A549 (cell line): Measurements from ENCODE around the gene PIGN. TPM values are rescaled to one million over a fixed set of nuclear protein-coding genes. Genes with fewer than 3 reads are reported as not detected.

Experiments
- ATAC-seq, 2 experiments: fragments of 200-7000 bp in 1 of 2; fragments of >200 bp in 1 of 2; cut with Nextera tagmentation in 1 of 2; cut with Tn5 transposase in 1 of 2; 3 replicates each; pipeline versions ENCODE4 v1.8.0 to v1.9.1; 2018 to 2020; ENCODE audit warnings: mild to moderate bottlenecking in 1 of 2, moderate library complexity in 1 of 2
- CTCF ChIA-PET: fragments of 300-600 bp; sonication (Branson Sonifier 250); formaldehyde crosslinking; extraction: SDS; loops from one replicate; lab custom pipeline; 2021; ENCODE audit warnings: antibody characterized with exemption, inconsistent platforms; lab: Yijun Ruan, JAX
- POLR2A ChIA-PET: fragments of 350-600 bp; formaldehyde crosslinking; extraction: SDS; loops from one replicate; lab custom pipeline; 2021; ENCODE audit warnings: antibody characterized with exemption, inconsistent platforms; lab: Yijun Ruan, JAX
- DNase-seq, 2 experiments: peaks; one replicate each; pipeline versions ENCODE4 v3.0.0 to v3.0.0-alpha.2; 2011 to 2016; ENCODE audit warnings: low read depth in 1 of 2, low spot score in 1 of 2
- FAIRE-seq: peaks from 2 replicates; lab custom pipeline; 2011; peaks lifted over from hg19 to GRCh38; lab: Jason Lieb, UNC
- H3K27ac ChIP-seq, 2 experiments: fragments of >200 bp; sonication (Bioruptor Twin); formaldehyde crosslinking; 3 replicates each; pipeline ENCODE4 v1.5.1; 2016 to 2017
- H3K4me1 ChIP-seq: fragments of >200 bp; sonication (Bioruptor Twin); formaldehyde crosslinking; 3 replicates; pipeline ENCODE4 v1.6.1; 2016
- H3K4me2 ChIP-seq: fragments of >200 bp; sonication (Bioruptor Twin); formaldehyde crosslinking; 3 replicates; pipeline ENCODE4 v1.6.1; 2016
- H3K4me3 ChIP-seq: fragments of >200 bp; sonication (Bioruptor Twin); formaldehyde crosslinking; 3 replicates; pipeline ENCODE4 v1.5.1; 2016
- H3K9me3 ChIP-seq: fragments of >200 bp; sonication (Bioruptor Twin); formaldehyde crosslinking; 3 replicates; pipeline ENCODE4 v1.6.1; 2016
- CBX2 ChIP-seq: fragments of 200-600 bp; sonication (generic); IDR thresholded peaks from 2 replicates; pipeline ENCODE4 v1.6.1; 2016; ENCODE audit warnings: low read depth, mild to moderate bottlenecking, borderline replicate concordance
- CBX8 ChIP-seq: fragments of 200-600 bp; sonication (generic); IDR thresholded peaks from 2 replicates; pipeline ENCODE4 v1.6.1; 2016
- CEBPB ChIP-seq, 2 experiments: fragments of >200 bp in 1 of 2; sonication (Bioruptor Twin) in 1 of 2; formaldehyde crosslinking in 1 of 2; IDR thresholded peaks; 2 replicates each; pipeline ENCODE4 v1.6.1; 2012 to 2016
- CHD4 ChIP-seq: fragments of 200-600 bp; sonication (generic); IDR thresholded peaks from 2 replicates; pipeline ENCODE4 v1.6.1; 2016; ENCODE audit warnings: antibody characterized with exemption, mild to moderate bottlenecking, borderline replicate concordance
- EHF ChIP-seq: fragments of 250-450 bp; sonication (Bioruptor Pico); IDR thresholded peaks from 2 replicates; pipeline ENCODE4 v1.5.0; 2020; ENCODE audit warnings: mild to moderate bottlenecking
- ESRRA ChIP-seq: fragments of 150-350 bp; IDR thresholded peaks from 2 replicates; pipeline ENCODE4 v1.6.1; 2014; ENCODE audit warnings: mild to moderate bottlenecking, low read length, borderline replicate concordance
- FOSB ChIP-seq: fragments of 250-450 bp; sonication (Bioruptor Pico); IDR thresholded peaks from 2 replicates; pipeline ENCODE4 v1.5.0; 2020; ENCODE audit warnings: mild to moderate bottlenecking, moderate library complexity
- FOSL2 ChIP-seq, 2 experiments: fragments of 450-650 bp in 1 of 2; fragments of >200 bp in 1 of 2; sonication (Bioruptor Twin) in 1 of 2; formaldehyde crosslinking; IDR thresholded peaks; 2 replicates each; pipeline versions ENCODE4 v1.5.0 to v1.6.1; 2016 to 2020; ENCODE audit warnings: mild to moderate bottlenecking in 1 of 2, moderate library complexity in 1 of 2
- FOXS1 ChIP-seq: fragments of 250-450 bp; sonication (Bioruptor Pico); IDR thresholded peaks from 2 replicates; pipeline ENCODE4 v1.5.0; 2020; ENCODE audit warnings: mild to moderate bottlenecking, moderate library complexity
- HMGXB4 ChIP-seq: fragments of 250-450 bp; sonication (Bioruptor Pico); IDR thresholded peaks from 2 replicates; pipeline ENCODE4 v1.5.0; 2021; ENCODE audit warnings: mild to moderate bottlenecking, moderate library complexity, borderline replicate concordance
- HOXA7 ChIP-seq: fragments of 250-450 bp; sonication (Bioruptor Pico); IDR thresholded peaks from 2 replicates; pipeline ENCODE4 v1.5.0; 2020; ENCODE audit warnings: mild to moderate bottlenecking, moderate library complexity
- HOXB5 ChIP-seq: fragments of 250-450 bp; sonication (Bioruptor Pico); IDR thresholded peaks from 2 replicates; pipeline ENCODE4 v1.5.0; 2020; ENCODE audit warnings: mild to moderate bottlenecking, moderate library complexity
- JUN ChIP-seq, 2 experiments: fragments of >200 bp; sonication (Bioruptor Twin); formaldehyde crosslinking; IDR thresholded peaks; 2 replicates in 1 of 2; 3 replicates in 1 of 2; pipeline ENCODE4 v1.6.1; 2016 to 2017
- PHF8 ChIP-seq: fragments of 200-600 bp; sonication (generic); IDR thresholded peaks from 2 replicates; pipeline ENCODE4 v1.6.1; 2016; ENCODE audit warnings: low read depth, mild to moderate bottlenecking, antibody characterized with exemption, moderate library complexity, borderline replicate concordance
- POLR2AphosphoS2 ChIP-seq: conservative IDR thresholded peaks from 2 replicates; pipeline ENCODE4 v1.6.1; 2012; ENCODE audit warnings: low read length, improper control_type of control experiment, inconsistent platforms
- REST ChIP-seq: fragments of 200-600 bp; sonication (generic); IDR thresholded peaks from 2 replicates; pipeline ENCODE4 v1.6.1; 2016; ENCODE audit warnings: antibody characterized with exemption, mild to moderate bottlenecking, moderate library complexity
- SMC3 ChIP-seq: fragments of >200 bp; sonication (Bioruptor Twin); formaldehyde crosslinking; IDR thresholded peaks from 3 replicates; pipeline ENCODE4 v1.6.1; 2018; ENCODE audit warnings: inconsistent platforms
- WGBS: methylation state at CpG from one replicate; pipeline ENCODE4 v1.1.6; 2017; ENCODE audit errors: missing lambda C conversion rate; 5-methylcytosine and 5-hydroxymethylcytosine counted together
- polyA plus RNA-seq, 4 experiments: library from polyadenylated mRNA; depleted of rRNA in 3 of 4; stranded (reverse); fragments of >200 nt; fragmentation: RNase III in 1 of 4; extraction: RNeasy Plus Mini Kit Qiagen cat#74134 plus additional on column Dnase treatment in 1 of 4; gene quantifications; 2 replicates in 3 of 4; 3 replicates in 1 of 4; pipeline ENCODE4 v1.2.3, GENCODE V29; 2011 to 2017
- TF ChIP-seq, protein P1 (sequence below): fragments of >200 bp; sonication (Bioruptor Twin); formaldehyde crosslinking; IDR thresholded peaks from 3 replicates; pipeline ENCODE4 v1.6.1; 2016
- TF ChIP-seq, protein P2 (sequence below): IDR thresholded peaks from 2 replicates; pipeline ENCODE4 v1.6.1; 2012
- TF ChIP-seq, protein P3 (sequence below): fragments of 450-650 bp; IDR thresholded peaks from 2 replicates; pipeline ENCODE4 v1.6.1; 2014; ENCODE audit warnings: antibody characterized with exemption

The PIGN gene
- polyA plus RNA-seq, 2 of the 4 experiments (the other 2 are of a cell fraction) = 12.9 to 37.0 TPM

- 21% methylated on average over 6 of the region's 6 CpGs for WGBS
- H3K4me3 ChIP-seq = no peak overlapping the region
- FAIRE-seq = no peak
Observed at GRCh38 chr18:62011416-62011815, 175.4 kb downstream of the PIGN start.

DNA sequence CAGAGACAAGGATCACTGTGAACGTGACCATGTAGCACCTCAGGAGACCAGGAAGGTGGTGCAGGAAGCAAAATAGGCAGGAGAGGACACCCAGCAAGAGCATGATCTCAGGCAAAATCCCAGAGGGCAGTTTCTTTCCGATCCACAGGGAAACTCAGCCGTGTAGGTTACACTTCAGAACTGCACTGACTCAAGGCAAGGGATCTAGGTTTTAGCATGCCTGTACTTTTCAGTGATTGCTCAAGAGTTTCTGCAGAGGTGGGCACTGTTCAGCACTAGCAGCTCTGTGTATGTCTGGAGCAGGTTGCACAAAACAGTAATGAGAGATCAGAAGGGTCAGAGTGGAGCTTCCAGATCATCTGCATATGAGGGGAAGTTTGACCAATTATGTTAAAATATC is 177.3 kb downstream of the PIGN start:
- ATAC-seq = no peak
- Histone ChIP-seq H3K4me2 (no peak overlapping the region), H3K9me3 (no peaks in the 10 kb centered on the region), H3K4me1 (no peaks in the 10 kb centered on the region), H3K4me3 (no peak overlapping the region), H3K27ac (no peak overlapping the region)
- FAIRE-seq = no peak
- POLR2A ChIA-PET = no interaction called here
- DNase-seq = no peak
- WGBS = 14% methylated on average over 1 of the region's 3 CpGs
- CTCF ChIA-PET = no interaction called here
- TF ChIP-seq HMGXB4 (CRISPR knock-in tag) (no peak), FOXS1 (CRISPR knock-in tag) (no peak), PHF8 (no peak), HOXB5 (no peak), HOXA7 (CRISPR knock-in tag) (no peak), CEBPB (IDR thresholded peaks at IDR 0.05) (no peak), ESRRA (no peak)
- TF ChIP-seq, protein P1, sequence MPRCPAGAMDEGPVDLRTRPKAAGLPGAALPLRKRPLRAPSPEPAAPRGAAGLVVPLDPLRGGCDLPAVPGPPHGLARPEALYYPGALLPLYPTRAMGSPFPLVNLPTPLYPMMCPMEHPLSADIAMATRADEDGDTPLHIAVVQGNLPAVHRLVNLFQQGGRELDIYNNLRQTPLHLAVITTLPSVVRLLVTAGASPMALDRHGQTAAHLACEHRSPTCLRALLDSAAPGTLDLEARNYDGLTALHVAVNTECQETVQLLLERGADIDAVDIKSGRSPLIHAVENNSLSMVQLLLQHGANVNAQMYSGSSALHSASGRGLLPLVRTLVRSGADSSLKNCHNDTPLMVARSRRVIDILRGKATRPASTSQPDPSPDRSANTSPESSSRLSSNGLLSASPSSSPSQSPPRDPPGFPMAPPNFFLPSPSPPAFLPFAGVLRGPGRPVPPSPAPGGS = no peak
- TF ChIP-seq, protein P2, sequence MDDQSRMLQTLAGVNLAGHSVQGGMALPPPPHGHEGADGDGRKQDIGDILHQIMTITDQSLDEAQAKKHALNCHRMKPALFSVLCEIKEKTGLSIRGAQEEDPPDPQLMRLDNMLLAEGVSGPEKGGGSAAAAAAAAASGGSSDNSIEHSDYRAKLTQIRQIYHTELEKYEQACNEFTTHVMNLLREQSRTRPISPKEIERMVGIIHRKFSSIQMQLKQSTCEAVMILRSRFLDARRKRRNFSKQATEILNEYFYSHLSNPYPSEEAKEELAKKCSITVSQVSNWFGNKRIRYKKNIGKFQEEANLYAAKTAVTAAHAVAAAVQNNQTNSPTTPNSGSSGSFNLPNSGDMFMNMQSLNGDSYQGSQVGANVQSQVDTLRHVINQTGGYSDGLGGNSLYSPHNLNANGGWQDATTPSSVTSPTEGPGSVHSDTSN = no peak

More at GRCh38 chr18:62011416-62011815, 175.4 kb downstream of the PIGN start:
- no peak for TF ChIP-seq PHF8
- TF ChIP-seq FOXS1 (CRISPR knock-in tag) = no peak
- TF ChIP-seq HOXB5 = no peak
- no peak for TF ChIP-seq FOSB (CRISPR knock-in tag)
- TF ChIP-seq JUN (IDR thresholded peaks at IDR 0.05) = no peak
- no peak for TF ChIP-seq CEBPB (IDR thresholded peaks at IDR 0.05)
- TF ChIP-seq POLR2AphosphoS2 = no peak
- TF ChIP-seq REST = no peak
- no peak for TF ChIP-seq HMGXB4 (CRISPR knock-in tag)
- TF ChIP-seq CBX2 = no peak
- no peak for TF ChIP-seq CHD4
- no peak for TF ChIP-seq EHF (CRISPR knock-in tag)
- no peak for TF ChIP-seq FOSL2 (IDR thresholded peaks at IDR 0.05)
- TF ChIP-seq FOSL2 (CRISPR knock-in tag; IDR thresholded peaks at IDR 0.05) = no peak
- no peak for TF ChIP-seq CBX8
- TF ChIP-seq SMC3 = no peak
- TF ChIP-seq, protein P3, sequence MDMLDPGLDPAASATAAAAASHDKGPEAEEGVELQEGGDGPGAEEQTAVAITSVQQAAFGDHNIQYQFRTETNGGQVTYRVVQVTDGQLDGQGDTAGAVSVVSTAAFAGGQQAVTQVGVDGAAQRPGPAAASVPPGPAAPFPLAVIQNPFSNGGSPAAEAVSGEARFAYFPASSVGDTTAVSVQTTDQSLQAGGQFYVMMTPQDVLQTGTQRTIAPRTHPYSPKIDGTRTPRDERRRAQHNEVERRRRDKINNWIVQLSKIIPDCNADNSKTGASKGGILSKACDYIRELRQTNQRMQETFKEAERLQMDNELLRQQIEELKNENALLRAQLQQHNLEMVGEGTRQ = no peak
- TF ChIP-seq, all 56 proteins: peak for 0
- Histone ChIP-seq H3K4me2 (no peak overlapping the region), H3K4me1 (no peaks in the 10 kb centered on the region), H3K27ac (no peak overlapping the region), H3K9me3 (no peaks in the 10 kb centered on the region)
- ChIA-PET CTCF (interaction anchor here (1.1 kb wide), 1 partner anchor 10 kb away, joined by 4 read pairs; no protein-coding TSS in a partner anchor), POLR2A (no interaction called here)
- DNase-seq = no peak
- ATAC-seq = no peak
